Measurements from ENCODE around the gene ANKS1B.

The ANKS1B gene

DNA sequence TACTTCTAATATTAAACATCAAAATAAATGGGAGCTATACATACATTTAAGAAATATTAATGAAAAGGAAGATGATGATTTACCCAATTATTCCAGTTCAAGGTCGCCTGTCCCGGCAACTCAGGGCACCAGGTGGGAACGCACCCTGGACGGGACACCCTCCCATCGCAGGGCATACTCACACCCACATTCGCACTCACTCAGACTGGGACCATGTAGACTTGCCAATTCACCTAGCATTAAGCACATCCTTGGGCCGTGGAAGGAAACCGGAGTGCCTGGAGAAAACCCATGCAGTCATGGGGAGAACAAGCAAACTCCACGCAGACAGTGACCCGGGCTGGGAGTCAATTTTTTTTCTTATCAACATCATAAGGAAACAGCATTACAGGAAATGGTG lies 864.8 kb downstream of the ANKS1B start:
- 94% methylated on average over 8 of the region's 10 CpGs for WGBS (ENCODE audit: insufficient coverage)

DNA sequence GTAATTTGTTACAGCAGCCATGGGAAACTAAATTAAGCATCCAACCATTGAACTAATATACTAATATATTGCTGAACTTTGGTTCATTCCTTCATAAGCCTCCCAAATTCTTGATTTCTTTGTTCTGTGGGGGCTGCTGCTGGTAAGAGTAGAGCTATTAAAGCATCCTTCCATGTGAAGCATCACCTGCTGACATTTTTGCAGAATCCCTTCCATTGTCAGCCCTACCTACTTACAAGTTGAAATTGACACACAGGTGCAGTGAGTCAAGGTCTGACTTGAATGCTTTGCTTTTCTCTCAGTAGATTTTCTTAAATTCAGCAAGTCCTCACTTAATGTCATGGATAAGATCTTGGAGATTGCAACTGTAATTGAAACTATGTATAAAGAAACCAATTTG lies 865.3 kb downstream of the ANKS1B start:
- Histone ChIP-seq H3K4me3 (ENCODE audit: control insufficient read depth in 1 of 7, extremely low read depth in 1 of 7, insufficient read depth in 4 of 7, low read depth in 2 of 7, low read length in 6 of 7) (no peak overlapping the region), H3K27ac (ENCODE audit: insufficient read depth in 1 of 2, low read depth in 1 of 2, low read length in 2 of 2, poor library complexity in 1 of 2, severe bottlenecking in 2 of 2) (no peak overlapping the region), H3K27me3 (replicated peaks in 2 of 5; ENCODE audit: control insufficient read depth in 4 of 5, insufficient read depth in 5 of 5, low read length in 4 of 5) (no peaks in the 10 kb centered on the region), H3K4me1 (ENCODE audit: control extremely low read depth in 1 of 4, control insufficient read depth in 4 of 4, insufficient read depth in 4 of 4, low read length in 3 of 4) (no peaks in the 10 kb centered on the region), H3K9me3 (ENCODE audit: control extremely low read depth in 1 of 5, control insufficient read depth in 4 of 5, insufficient read depth in 2 of 5, low read depth in 1 of 5, low read length in 4 of 5) (no peaks in the 10 kb centered on the region), H3K36me3 (ENCODE audit: control insufficient read depth in 4 of 4, insufficient read depth in 4 of 4, low read length in 3 of 4) (no peaks in the 10 kb centered on the region)
- ChIA-PET POLR2A (no interaction called here), CTCF (no interaction called here)
- no peak for DNase-seq

More for the DNA sequence above, 864.8 kb downstream of the ANKS1B start:
- no peak for DNase-seq
- CTCF ChIA-PET = no interaction called here
- H3K27me3 ChIP-seq (replicated peaks in 2 of 5; ENCODE audit: control insufficient read depth in 4 of 5, insufficient read depth in 5 of 5, low read length in 4 of 5) = no peaks in the 10 kb centered on the region
- no peak overlapping the region for H3K27ac ChIP-seq (ENCODE audit: insufficient read depth in 1 of 2, low read depth in 1 of 2, low read length in 2 of 2, poor library complexity in 1 of 2, severe bottlenecking in 2 of 2)
- H3K36me3 ChIP-seq (ENCODE audit: control insufficient read depth in 4 of 4, insufficient read depth in 4 of 4, low read length in 3 of 4) = no peaks in the 10 kb centered on the region
- H3K9me3 ChIP-seq (ENCODE audit: control extremely low read depth in 1 of 5, control insufficient read depth in 4 of 5, insufficient read depth in 2 of 5, low read depth in 1 of 5, low read length in 4 of 5) = no peaks in the 10 kb centered on the region
- no peak overlapping the region for H3K4me3 ChIP-seq (ENCODE audit: control insufficient read depth in 1 of 7, extremely low read depth in 1 of 7, insufficient read depth in 4 of 7, low read depth in 2 of 7, low read length in 6 of 7)
- no peaks in the 10 kb centered on the region for H3K4me1 ChIP-seq (ENCODE audit: control extremely low read depth in 1 of 4, control insufficient read depth in 4 of 4, insufficient read depth in 4 of 4, low read length in 3 of 4)
- POLR2A ChIA-PET = no interaction called here

DNA sequence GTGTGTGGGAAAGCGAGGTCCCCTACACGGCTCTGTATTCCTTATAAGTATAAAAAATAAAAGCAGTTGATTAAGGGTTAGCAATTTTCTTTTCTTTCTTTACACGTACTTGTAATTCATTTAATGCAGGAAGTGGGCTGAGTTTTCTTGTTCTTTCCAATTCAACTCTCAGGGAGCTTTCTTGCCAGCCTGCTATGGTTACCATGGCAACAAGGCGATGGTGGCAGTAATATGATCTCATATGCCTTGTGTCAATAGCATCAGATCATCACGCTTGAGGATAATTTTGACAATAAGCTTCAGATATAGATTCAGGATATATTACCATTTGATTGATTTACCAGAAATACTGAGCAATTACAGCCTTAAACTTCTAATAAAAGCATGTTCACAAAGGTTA lies 873.1 kb downstream of the ANKS1B start:
- H3K27ac ChIP-seq (ENCODE audit: insufficient read depth in 1 of 2, low read depth in 1 of 2, low read length in 2 of 2, poor library complexity in 1 of 2, severe bottlenecking in 2 of 2) = no peak overlapping the region
- WGBS (ENCODE audit: insufficient coverage) = 50% methylated on average over 1 of the region's 5 CpGs
- CTCF ChIA-PET = no interaction called here
- no peaks in the 10 kb centered on the region for H3K36me3 ChIP-seq (ENCODE audit: control insufficient read depth in 4 of 4, insufficient read depth in 4 of 4, low read length in 3 of 4)
- no peaks in the 10 kb centered on the region for H3K4me1 ChIP-seq (ENCODE audit: control extremely low read depth in 1 of 4, control insufficient read depth in 4 of 4, insufficient read depth in 4 of 4, low read length in 3 of 4)
- no peaks in the 10 kb centered on the region for H3K9me3 ChIP-seq (ENCODE audit: control extremely low read depth in 1 of 5, control insufficient read depth in 4 of 5, insufficient read depth in 2 of 5, low read depth in 1 of 5, low read length in 4 of 5)
- no peaks in the 10 kb centered on the region for H3K27me3 ChIP-seq (replicated peaks in 2 of 5; ENCODE audit: control insufficient read depth in 4 of 5, insufficient read depth in 5 of 5, low read length in 4 of 5)
- POLR2A ChIA-PET = no interaction called here
- H3K4me3 ChIP-seq (ENCODE audit: control insufficient read depth in 1 of 7, extremely low read depth in 1 of 7, insufficient read depth in 4 of 7, low read depth in 2 of 7, low read length in 6 of 7) = no peak overlapping the region
- DNase-seq = no peak

DNA sequence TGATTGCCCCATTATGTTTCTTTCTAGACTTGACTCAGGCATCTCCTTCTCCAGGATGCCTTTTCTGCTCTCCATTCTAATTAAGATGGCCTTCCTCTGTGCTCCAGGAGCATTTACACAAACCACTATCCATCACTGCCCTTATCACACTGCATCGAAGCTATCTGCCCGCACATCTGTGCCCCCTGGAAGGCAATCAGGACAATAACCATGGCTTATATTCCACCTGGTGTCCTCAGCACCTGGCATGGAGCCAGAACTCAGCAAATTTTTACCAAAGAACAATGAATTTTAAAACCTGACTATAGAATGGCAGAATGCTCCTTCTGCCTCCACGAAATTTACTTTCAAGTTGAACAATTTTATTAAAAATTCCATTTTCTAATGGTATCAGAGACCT lies 873.9 kb downstream of the ANKS1B start:
- no peak for DNase-seq

DNA sequence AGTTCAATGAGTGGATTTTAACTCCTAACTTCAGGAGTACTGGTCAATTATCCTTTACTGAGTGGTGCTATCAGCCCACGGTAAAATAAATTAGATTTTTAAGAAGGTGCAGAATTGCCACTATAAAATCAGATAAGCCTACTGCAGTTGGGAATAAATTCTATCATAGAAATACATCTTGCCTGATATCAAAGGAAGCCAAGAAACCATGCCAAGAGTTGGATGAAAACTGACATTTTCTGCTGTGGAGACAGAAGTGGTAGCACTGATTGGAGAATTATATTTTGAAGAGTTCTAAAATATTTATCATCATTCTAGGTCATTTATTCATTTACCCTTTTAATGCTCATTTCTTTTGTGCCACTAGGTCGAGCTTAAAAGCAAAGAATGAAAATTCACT lies 874.5 kb downstream of the ANKS1B start:
- CTCF ChIA-PET = no interaction called here
- Histone ChIP-seq H3K4me3 (ENCODE audit: control insufficient read depth in 1 of 7, extremely low read depth in 1 of 7, insufficient read depth in 4 of 7, low read depth in 2 of 7, low read length in 6 of 7) (no peak overlapping the region), H3K9me3 (ENCODE audit: control extremely low read depth in 1 of 5, control insufficient read depth in 4 of 5, insufficient read depth in 2 of 5, low read depth in 1 of 5, low read length in 4 of 5) (no peaks in the 10 kb centered on the region), H3K4me1 (ENCODE audit: control extremely low read depth in 1 of 4, control insufficient read depth in 4 of 4, insufficient read depth in 4 of 4, low read length in 3 of 4) (no peaks in the 10 kb centered on the region), H3K27ac (ENCODE audit: insufficient read depth in 1 of 2, low read depth in 1 of 2, low read length in 2 of 2, poor library complexity in 1 of 2, severe bottlenecking in 2 of 2) (no peak overlapping the region), H3K36me3 (ENCODE audit: control insufficient read depth in 4 of 4, insufficient read depth in 4 of 4, low read length in 3 of 4) (no peaks in the 10 kb centered on the region), H3K27me3 (replicated peaks in 2 of 5; ENCODE audit: control insufficient read depth in 4 of 5, insufficient read depth in 5 of 5, low read length in 4 of 5) (no peaks in the 10 kb centered on the region)
- WGBS (ENCODE audit: insufficient coverage) = no CpG with 5 or more reads among the region's 2 CpGs
- DNase-seq = no peak
- POLR2A ChIA-PET = no interaction called here

More for the DNA sequence above, 873.9 kb downstream of the ANKS1B start:
- Histone ChIP-seq H3K4me3 (ENCODE audit: control insufficient read depth in 1 of 7, extremely low read depth in 1 of 7, insufficient read depth in 4 of 7, low read depth in 2 of 7, low read length in 6 of 7) (no peak overlapping the region), H3K9me3 (ENCODE audit: control extremely low read depth in 1 of 5, control insufficient read depth in 4 of 5, insufficient read depth in 2 of 5, low read depth in 1 of 5, low read length in 4 of 5) (no peaks in the 10 kb centered on the region), H3K4me1 (ENCODE audit: control extremely low read depth in 1 of 4, control insufficient read depth in 4 of 4, insufficient read depth in 4 of 4, low read length in 3 of 4) (no peaks in the 10 kb centered on the region), H3K36me3 (ENCODE audit: control insufficient read depth in 4 of 4, insufficient read depth in 4 of 4, low read length in 3 of 4) (no peaks in the 10 kb centered on the region), H3K27me3 (replicated peaks in 2 of 5; ENCODE audit: control insufficient read depth in 4 of 5, insufficient read depth in 5 of 5, low read length in 4 of 5) (no peaks in the 10 kb centered on the region), H3K27ac (ENCODE audit: insufficient read depth in 1 of 2, low read depth in 1 of 2, low read length in 2 of 2, poor library complexity in 1 of 2, severe bottlenecking in 2 of 2) (no peak overlapping the region)
- CTCF ChIA-PET = no interaction called here
- POLR2A ChIA-PET = no interaction called here
- WGBS (ENCODE audit: insufficient coverage) = 70% methylated on average over 3 of the region's 3 CpGs

DNA sequence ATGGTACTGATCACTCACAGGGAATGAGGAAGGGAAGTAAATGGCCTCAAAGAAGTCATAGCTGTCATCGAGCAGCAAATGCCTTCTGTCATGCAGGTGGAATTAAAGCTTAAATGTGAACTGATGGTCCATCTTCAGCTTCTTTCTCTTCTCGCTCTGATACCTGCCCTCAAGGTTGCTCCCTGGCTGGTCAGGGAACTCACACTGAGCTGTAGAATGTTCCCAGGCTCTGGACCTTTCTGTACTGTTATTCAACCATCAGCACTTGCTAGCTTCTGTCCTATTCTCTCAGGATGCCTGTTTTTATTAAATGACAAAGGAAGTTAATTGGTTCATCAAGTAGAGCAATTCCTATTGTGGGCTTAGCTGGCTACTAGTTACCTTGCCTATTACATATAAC lies 875.8 kb downstream of the ANKS1B start:
- no peaks in the 10 kb centered on the region for H3K36me3 ChIP-seq (ENCODE audit: control insufficient read depth in 4 of 4, insufficient read depth in 4 of 4, low read length in 3 of 4)
- no peaks in the 10 kb centered on the region for H3K27me3 ChIP-seq (replicated peaks in 2 of 5; ENCODE audit: control insufficient read depth in 4 of 5, insufficient read depth in 5 of 5, low read length in 4 of 5)
- DNase-seq = no peak
- H3K9me3 ChIP-seq (ENCODE audit: control extremely low read depth in 1 of 5, control insufficient read depth in 4 of 5, insufficient read depth in 2 of 5, low read depth in 1 of 5, low read length in 4 of 5) = no peaks in the 10 kb centered on the region
- no peak overlapping the region for H3K4me3 ChIP-seq (ENCODE audit: control insufficient read depth in 1 of 7, extremely low read depth in 1 of 7, insufficient read depth in 4 of 7, low read depth in 2 of 7, low read length in 6 of 7)
- 90% methylated on average over 2 of the region's 2 CpGs for WGBS (ENCODE audit: insufficient coverage)
- H3K4me1 ChIP-seq (ENCODE audit: control extremely low read depth in 1 of 4, control insufficient read depth in 4 of 4, insufficient read depth in 4 of 4, low read length in 3 of 4) = no peaks in the 10 kb centered on the region
- POLR2A ChIA-PET = no interaction called here
- CTCF ChIA-PET = no interaction called here
- no peak overlapping the region for H3K27ac ChIP-seq (ENCODE audit: insufficient read depth in 1 of 2, low read depth in 1 of 2, low read length in 2 of 2, poor library complexity in 1 of 2, severe bottlenecking in 2 of 2)

DNA sequence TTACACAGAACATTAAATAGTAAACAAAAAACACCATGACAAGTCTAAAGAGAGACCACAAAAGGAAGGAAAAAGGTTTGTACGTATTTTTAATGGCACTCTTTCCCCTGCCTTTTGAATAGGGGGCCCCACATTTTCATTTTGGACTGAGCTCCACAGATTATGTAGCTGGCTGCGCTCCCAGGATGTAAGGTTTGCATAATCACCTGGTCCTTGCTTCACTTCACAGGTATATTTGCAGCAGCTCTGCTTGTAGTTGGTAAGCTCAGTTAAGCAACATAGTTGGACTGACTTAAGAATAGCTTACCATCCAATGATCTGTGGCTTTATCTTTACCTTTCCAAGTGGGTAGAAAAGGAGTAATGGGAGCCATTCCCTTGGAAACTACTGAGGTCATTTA lies 885.0 kb downstream of the ANKS1B start:
- H3K9me3 ChIP-seq (ENCODE audit: control extremely low read depth in 1 of 5, control insufficient read depth in 4 of 5, insufficient read depth in 2 of 5, low read depth in 1 of 5, low read length in 4 of 5) = no peaks in the 10 kb centered on the region
- no peak overlapping the region for H3K4me3 ChIP-seq (ENCODE audit: control insufficient read depth in 1 of 7, extremely low read depth in 1 of 7, insufficient read depth in 4 of 7, low read depth in 2 of 7, low read length in 6 of 7)
- H3K36me3 ChIP-seq (ENCODE audit: control insufficient read depth in 4 of 4, insufficient read depth in 4 of 4, low read length in 3 of 4) = no peaks in the 10 kb centered on the region
- WGBS (ENCODE audit: insufficient coverage) = 63% methylated on average over 2 of the region's 2 CpGs
- no peaks in the 10 kb centered on the region for H3K27me3 ChIP-seq (replicated peaks in 2 of 5; ENCODE audit: control insufficient read depth in 4 of 5, insufficient read depth in 5 of 5, low read length in 4 of 5)
- ChIA-PET POLR2A (no interaction called here), CTCF (no interaction called here)
- no peak overlapping the region for H3K27ac ChIP-seq (ENCODE audit: insufficient read depth in 1 of 2, low read depth in 1 of 2, low read length in 2 of 2, poor library complexity in 1 of 2, severe bottlenecking in 2 of 2)
- DNase-seq = no peak
- no peaks in the 10 kb centered on the region for H3K4me1 ChIP-seq (ENCODE audit: control extremely low read depth in 1 of 4, control insufficient read depth in 4 of 4, insufficient read depth in 4 of 4, low read length in 3 of 4)

DNA sequence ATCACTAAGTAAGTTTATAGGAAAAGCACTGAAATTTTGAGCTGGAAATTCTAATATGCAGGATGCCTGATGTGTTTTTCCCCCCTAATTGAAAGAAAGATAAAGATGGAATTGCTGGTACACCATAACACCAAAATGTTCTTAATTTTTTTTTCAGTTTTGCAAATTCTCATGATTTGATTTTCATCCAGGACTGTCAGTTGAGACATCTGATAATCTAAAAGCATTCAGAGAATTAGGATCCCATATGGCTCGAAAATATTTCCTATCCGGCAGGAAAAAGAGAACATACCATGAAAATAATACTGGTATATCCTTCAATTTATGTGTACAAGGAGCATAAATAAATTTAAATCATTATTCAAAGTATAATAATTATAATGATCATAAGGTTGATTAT lies 887.6 kb downstream of the ANKS1B start:
- H3K36me3 ChIP-seq (ENCODE audit: control insufficient read depth in 4 of 4, insufficient read depth in 4 of 4, low read length in 3 of 4) = no peaks in the 10 kb centered on the region
- WGBS (ENCODE audit: insufficient coverage) = no CpG with 5 or more reads among the region's 2 CpGs
- H3K27me3 ChIP-seq (replicated peaks in 2 of 5; ENCODE audit: control insufficient read depth in 4 of 5, insufficient read depth in 5 of 5, low read length in 4 of 5) = no peaks in the 10 kb centered on the region
- DNase-seq = no peak
- CTCF ChIA-PET = no interaction called here
- no peaks in the 10 kb centered on the region for H3K4me1 ChIP-seq (ENCODE audit: control extremely low read depth in 1 of 4, control insufficient read depth in 4 of 4, insufficient read depth in 4 of 4, low read length in 3 of 4)
- no peak overlapping the region for H3K27ac ChIP-seq (ENCODE audit: insufficient read depth in 1 of 2, low read depth in 1 of 2, low read length in 2 of 2, poor library complexity in 1 of 2, severe bottlenecking in 2 of 2)
- H3K9me3 ChIP-seq (ENCODE audit: control extremely low read depth in 1 of 5, control insufficient read depth in 4 of 5, insufficient read depth in 2 of 5, low read depth in 1 of 5, low read length in 4 of 5) = no peaks in the 10 kb centered on the region
- POLR2A ChIA-PET = no interaction called here
- no peak overlapping the region for H3K4me3 ChIP-seq (ENCODE audit: control insufficient read depth in 1 of 7, extremely low read depth in 1 of 7, insufficient read depth in 4 of 7, low read depth in 2 of 7, low read length in 6 of 7)
